Trophoblast cell (in vitro differentiated cells and primary cell): ENCODE measurements around the gene CENPK.

Experiments
- DNase-seq, 2 donors: peaks; one replicate each; pipeline ENCODE4 v3.0.0-alpha.2; 2016
- H2AFZ ChIP-seq: 2 replicates; pipeline ENCODE4 v1.6.1; 2013; ENCODE audit warnings: low read length, moderate library complexity, mild to moderate bottlenecking; ENCODE audit not compliant: insufficient read depth, poor library complexity
- H2AK5ac ChIP-seq: 2 replicates; pipeline ENCODE4 v1.6.1; 2013; ENCODE audit warnings: mild to moderate bottlenecking, low read length
- H2BK120ac ChIP-seq: 2 replicates; pipeline ENCODE4 v1.6.1; 2013; ENCODE audit warnings: low read length, mild to moderate bottlenecking, moderate library complexity; ENCODE audit not compliant: insufficient read depth, poor library complexity
- H2BK12ac ChIP-seq: 2 replicates; pipeline ENCODE4 v1.6.1; 2013; ENCODE audit warnings: mild to moderate bottlenecking, low read length, moderate library complexity
- H2BK5ac ChIP-seq: 2 replicates; pipeline ENCODE4 v1.6.1; 2013; ENCODE audit warnings: low read length, low read depth, moderate library complexity, mild to moderate bottlenecking; ENCODE audit not compliant: poor library complexity
- H3K14ac ChIP-seq: 2 replicates; pipeline ENCODE4 v1.6.1; 2013; ENCODE audit warnings: mild to moderate bottlenecking, low read length
- H3K18ac ChIP-seq: 2 replicates; pipeline ENCODE4 v1.6.1; 2013; ENCODE audit warnings: mild to moderate bottlenecking, low read length
- H3K23ac ChIP-seq: 2 replicates; pipeline ENCODE4 v1.6.1; 2013; ENCODE audit warnings: low read length
- H3K27ac ChIP-seq: 2 replicates; pipeline ENCODE4 v1.5.1; 2013; ENCODE audit warnings: low read depth, mild to moderate bottlenecking, inconsistent platforms, low read length, moderate library complexity
- H3K27me3 ChIP-seq: 2 replicates; pipeline ENCODE4 v1.6.1; 2013; ENCODE audit warnings: inconsistent platforms, mild to moderate bottlenecking, low read length, moderate library complexity; ENCODE audit not compliant: insufficient read depth
- H3K36me3 ChIP-seq, 2 experiments: 1 replicate in 1 of 2; 2 replicates in 1 of 2; pipeline ENCODE4 v1.6.1; 2013; ENCODE audit warnings: low read length in 2 of 2, mild to moderate bottlenecking in 2 of 2, moderate library complexity in 1 of 2; ENCODE audit not compliant: insufficient read depth in 2 of 2, control insufficient read depth in 1 of 2
- H3K4ac ChIP-seq: 2 replicates; pipeline ENCODE4 v1.6.1; 2013; ENCODE audit warnings: low read depth, mild to moderate bottlenecking, low read length, moderate library complexity
- H3K4me1 ChIP-seq, 2 experiments: 1 replicate in 1 of 2; 2 replicates in 1 of 2; pipeline ENCODE4 v1.6.1; 2013; ENCODE audit warnings: low read length in 2 of 2, mild to moderate bottlenecking in 2 of 2, moderate library complexity in 1 of 2; ENCODE audit not compliant: insufficient read depth in 2 of 2, control insufficient read depth in 1 of 2
- H3K4me2 ChIP-seq: 2 replicates; pipeline ENCODE4 v1.6.1; 2013; ENCODE audit warnings: inconsistent platforms, mild to moderate bottlenecking, low read length, moderate library complexity
- H3K4me3 ChIP-seq: 2 replicates; pipeline ENCODE4 v1.5.1; 2013; ENCODE audit warnings: mild to moderate bottlenecking, low read depth, low read length, inconsistent platforms
- H3K79me1 ChIP-seq: one replicate; pipeline ENCODE4 v1.6.1; 2013; ENCODE audit warnings: low read length
- H3K79me2 ChIP-seq: 2 replicates; pipeline ENCODE4 v1.6.1; 2013; ENCODE audit warnings: low read length, mild to moderate bottlenecking; ENCODE audit not compliant: control insufficient read depth, insufficient read depth, poor library complexity
- H3K9ac ChIP-seq: 2 replicates; pipeline ENCODE4 v1.6.1; 2013; ENCODE audit warnings: mild to moderate bottlenecking, low read length
- H3K9me3 ChIP-seq: 2 replicates; pipeline ENCODE4 v1.6.1; 2013; ENCODE audit warnings: low read depth, mild to moderate bottlenecking, control low read depth, inconsistent platforms, low read length; ENCODE audit not compliant: insufficient read depth
- H4K12ac ChIP-seq: 2 replicates; pipeline ENCODE4 v1.6.1; 2013; ENCODE audit warnings: low read depth, mild to moderate bottlenecking, low read length, moderate library complexity
- H4K8ac ChIP-seq: 2 replicates; pipeline ENCODE4 v1.6.1; 2013; ENCODE audit warnings: low read depth, mild to moderate bottlenecking, low read length, moderate library complexity
- H4K91ac ChIP-seq: one replicate; pipeline ENCODE4 v1.6.1; 2013; ENCODE audit warnings: low read depth, mild to moderate bottlenecking, low read length, moderate library complexity
- WGBS: extraction: QIAGEN DNeasy Blood & Tissue Kit; methylation state at CpG from one replicate; pipeline ENCODE4 v1.1.7; 2013; ENCODE audit warnings: missing lambda C conversion rate; ENCODE audit not compliant: insufficient read length, insufficient coverage; ENCODE audit errors: extremely low coverage; 5-methylcytosine and 5-hydroxymethylcytosine counted together

Gene CENPK

GRCh38 chr5:65480306-65480865 lies 82.6 kb downstream of the CENPK start:
- H4K91ac ChIP-seq, result peak overlapping the region; percentile 63
- peak overlapping the region; percentile 86 for H3K4me2 ChIP-seq
- H2BK5ac ChIP-seq, result peak overlapping the region; percentile 80
- H4K12ac ChIP-seq, result no peak overlapping the region
- peak overlapping the region; percentile 76 for H3K4me3 ChIP-seq
- H3K36me3 ChIP-seq, result no peaks in the 10 kb centered on the region
- H3K23ac ChIP-seq, result peak overlapping the region; percentile 31
- no peak overlapping the region for H2AFZ ChIP-seq
- no CpG with 5 or more reads among the region's 15 CpGs for WGBS
- DNase-seq, result peak in 1 of 2 donors; percentile 36
- peak overlapping the region; percentile 77 for H3K4ac ChIP-seq
- peaks cover 2% of the 10 kb centered on the region for H3K9me3 ChIP-seq
- peaks cover 7% of the 10 kb centered on the region for H3K79me2 ChIP-seq
- H4K8ac ChIP-seq, result no peak overlapping the region
- peak overlapping the region; percentile 15 for H2BK12ac ChIP-seq
- H2AK5ac ChIP-seq, result no peak overlapping the region
- H3K27ac ChIP-seq, result peak overlapping the region; percentile 73
- H3K9ac ChIP-seq, result peak overlapping the region; percentile 83
- H3K4me1 ChIP-seq, result peaks cover 2 to 6% of the 10 kb centered on the region in 2 experiments
- no peaks in the 10 kb centered on the region for H3K27me3 ChIP-seq
- H3K14ac ChIP-seq, result peak overlapping the region; percentile 32
- H3K79me1 ChIP-seq, result peaks cover 15% of the 10 kb centered on the region
- H2BK120ac ChIP-seq, result peak overlapping the region; percentile 64
- peak overlapping the region; percentile 16 for H3K18ac ChIP-seq

GRCh38 chr5:65479527-65479926 lies 83.4 kb downstream of the CENPK start:
- Histone ChIP-seq H3K14ac (no peak overlapping the region), H2BK12ac (no peak overlapping the region), H4K91ac (no peak overlapping the region), H2BK5ac (no peak overlapping the region), H3K4me2 (peak overlapping the region; percentile 86), H3K4me3 (no peak overlapping the region), H3K4me1 (peaks cover 2 to 6% of the 10 kb centered on the region in 2 experiments), H2BK120ac (no peak overlapping the region), H3K79me1 (peaks cover 15% of the 10 kb centered on the region), H3K23ac (no peak overlapping the region), H3K36me3 (no peaks in the 10 kb centered on the region), H2AFZ (no peak overlapping the region), H4K12ac (no peak overlapping the region), H2AK5ac (no peak overlapping the region), H3K27me3 (no peaks in the 10 kb centered on the region), H3K18ac (no peak overlapping the region), H3K9me3 (no peaks in the 10 kb centered on the region), H4K8ac (no peak overlapping the region), H3K27ac (no peak overlapping the region), H3K4ac (no peak overlapping the region), H3K79me2 (peaks cover 7% of the 10 kb centered on the region), H3K9ac (no peak overlapping the region)
- WGBS, result no CpG with 5 or more reads among the region's 1 CpG
- DNase-seq, result no peak

- no peak overlapping the region for H4K8ac ChIP-seq
- H3K36me3 ChIP-seq, result no peaks in the 10 kb centered on the region
- H2BK120ac ChIP-seq, result no peak overlapping the region
- no CpG with 5 or more reads among the region's 1 CpG for WGBS
- peaks cover 7% of the 10 kb centered on the region for H3K79me2 ChIP-seq
- H3K27me3 ChIP-seq, result no peaks in the 10 kb centered on the region
- no peak overlapping the region for H2BK12ac ChIP-seq
- no peak overlapping the region for H3K18ac ChIP-seq
- no peak overlapping the region for H3K4ac ChIP-seq
- no peak overlapping the region for H4K91ac ChIP-seq
- H3K4me2 ChIP-seq, result peak overlapping the region; percentile 50
- H3K23ac ChIP-seq, result no peak overlapping the region
- no peak overlapping the region for H4K12ac ChIP-seq
- no peak overlapping the region for H3K27ac ChIP-seq
- peaks cover 2 to 6% of the 10 kb centered on the region in 2 experiments for H3K4me1 ChIP-seq
- H3K4me3 ChIP-seq, result no peak overlapping the region
- no peak overlapping the region for H2AFZ ChIP-seq
- no peak overlapping the region for H2AK5ac ChIP-seq
- H3K9ac ChIP-seq, result no peak overlapping the region
- no peak overlapping the region for H2BK5ac ChIP-seq
- DNase-seq, result no peak
- H3K9me3 ChIP-seq, result no peaks in the 10 kb centered on the region
- peaks cover 15% of the 10 kb centered on the region for H3K79me1 ChIP-seq
- H3K14ac ChIP-seq, result no peak overlapping the region
Observed at GRCh38 chr5:65478336-65478735, 84.6 kb downstream of the CENPK start.

- H3K18ac ChIP-seq, result no peak overlapping the region
- H4K8ac ChIP-seq, result no peak overlapping the region
- no peak overlapping the region for H3K14ac ChIP-seq
- H3K9ac ChIP-seq, result no peak overlapping the region
- no peak overlapping the region for H2AK5ac ChIP-seq
- H3K9me3 ChIP-seq, result no peaks in the 10 kb centered on the region
- peak overlapping the region; percentile 33 for H3K4ac ChIP-seq
- no peak overlapping the region for H4K12ac ChIP-seq
- no peak overlapping the region for H2BK120ac ChIP-seq
- peaks cover 6% of the 10 kb centered on the region for H3K79me1 ChIP-seq
- no peak overlapping the region for H3K23ac ChIP-seq
- H2AFZ ChIP-seq, result no peak overlapping the region
- H2BK5ac ChIP-seq, result no peak overlapping the region
- no peak overlapping the region for H3K27ac ChIP-seq
- H3K4me3 ChIP-seq, result no peak overlapping the region
- no CpG with 5 or more reads among the region's 1 CpG for WGBS
- no peak overlapping the region for H2BK12ac ChIP-seq
- no peaks in the 10 kb centered on the region for H3K36me3 ChIP-seq
- no peak overlapping the region for H3K4me2 ChIP-seq
- no peak overlapping the region for H4K91ac ChIP-seq
- H3K27me3 ChIP-seq, result no peaks in the 10 kb centered on the region
- DNase-seq, result no peak
- peaks cover 6% of the 10 kb centered on the region for H3K79me2 ChIP-seq
- H3K4me1 ChIP-seq, result peaks cover 0 to 6% of the 10 kb centered on the region in 2 experiments
Observed at GRCh38 chr5:65475895-65476294, 87.1 kb downstream of the CENPK start.
